Colonic mucosa (tissue), 4 donors: Measurements from ENCODE around the gene SUPT3H. TPM values are rescaled to one million over a fixed set of nuclear protein-coding genes. Genes with fewer than 3 reads are reported as not detected.

Experiments used
- DNase-seq: peaks from one replicate; pipeline ENCODE4 v3.0.0-alpha.2; 2020
- H3K27ac ChIP-seq: fragments of 200-600 bp; one replicate; pipeline ENCODE4 v1.8.0; 2021
- H3K27me3 ChIP-seq: fragments of 200-600 bp; one replicate; pipeline ENCODE4 v1.8.0; 2021
- H3K36me3 ChIP-seq: fragments of 200-600 bp; one replicate; pipeline ENCODE4 v1.8.0; 2021
- H3K4me1 ChIP-seq: fragments of 200-600 bp; one replicate; pipeline ENCODE4 v1.8.0; 2021; ENCODE audit warnings: mild to moderate bottlenecking
- H3K4me3 ChIP-seq: fragments of 200-600 bp; one replicate; pipeline ENCODE4 v1.8.0; 2021
- H3K9ac ChIP-seq, 2 donors: one replicate each; pipeline ENCODE4 v1.7.0; 2013; ENCODE audit warnings: control low read depth in 2 of 2, low read depth in 2 of 2, low read length in 2 of 2
- H3K9me3 ChIP-seq: fragments of 200-600 bp; one replicate; pipeline ENCODE4 v1.8.0; 2021
- CTCF ChIP-seq: fragments of 200-600 bp; IDR thresholded peaks from one replicate; pipeline ENCODE4 v1.8.0; 2022; ENCODE audit warnings: antibody characterized with exemption, mild to moderate bottlenecking
- intact Hi-C: fragments of 100-400 bp; cut with DNase I; formaldehyde crosslinking; loops from one replicate; pipeline ENCODE4 v1.14.1; 2022
- total RNA-seq, 2 donors: library from RNA; stranded (reverse); fragmentation: NEBNext Ultra II Directional in 1 of 2; extraction: Animal tissue kit (Norgen Biotek cat#: 25700) in 1 of 2; gene quantifications; one replicate each; pipeline ENCODE4 v1.2.1, GENCODE V29; 2021
- donor health status: healthy.
- donor health status: DM: no; HTN: no; CAD: no.
- donor health status: DM: no; HTN: no; CAD: no.

The SUPT3H gene
- total RNA-seq, 2 donors from 2014 or later, result 3.4 to 4.1 TPM

GRCh38 chr6:45201484-45201883 lies 176.2 kb downstream of the SUPT3H start:
- no peaks in the 10 kb centered on the region for H3K36me3 ChIP-seq
- H3K27ac ChIP-seq, result no peak overlapping the region
- H3K4me3 ChIP-seq, result no peak overlapping the region
- TF ChIP-seq CTCF, result no peak
- no peak for DNase-seq
- H3K9me3 ChIP-seq, result no peaks in the 10 kb centered on the region
- no peaks in the 10 kb centered on the region for H3K4me1 ChIP-seq
- H3K9ac ChIP-seq, result no peak overlapping the region
- intact Hi-C loops, result no loop called here
- H3K27me3 ChIP-seq, result no peaks in the 10 kb centered on the region

GRCh38 chr6:45200510-45200909 lies 177.2 kb downstream of the SUPT3H start:
- no peak overlapping the region for H3K9ac ChIP-seq
- no peak for DNase-seq
- no peaks in the 10 kb centered on the region for H3K9me3 ChIP-seq
- H3K4me1 ChIP-seq, result no peaks in the 10 kb centered on the region
- no peak overlapping the region for H3K4me3 ChIP-seq
- H3K36me3 ChIP-seq, result no peaks in the 10 kb centered on the region
- no peak overlapping the region for H3K27ac ChIP-seq
- no peaks in the 10 kb centered on the region for H3K27me3 ChIP-seq
- TF ChIP-seq CTCF, result no peak
- intact Hi-C loops, result no loop called here

GRCh38 chr6:45199554-45199953 lies 178.2 kb downstream of the SUPT3H start:
- intact Hi-C loops, result no loop called here
- H3K4me1 ChIP-seq, result no peaks in the 10 kb centered on the region
- no peak for DNase-seq
- TF ChIP-seq CTCF, result no peak
- H3K27ac ChIP-seq, result no peak overlapping the region
- no peaks in the 10 kb centered on the region for H3K9me3 ChIP-seq
- no peaks in the 10 kb centered on the region for H3K27me3 ChIP-seq
- no peaks in the 10 kb centered on the region for H3K36me3 ChIP-seq
- no peak overlapping the region for H3K4me3 ChIP-seq
- no peak overlapping the region for H3K9ac ChIP-seq

- H3K9ac ChIP-seq, result no peak overlapping the region
- intact Hi-C loops, result no loop called here
- no peaks in the 10 kb centered on the region for H3K36me3 ChIP-seq
- DNase-seq, result no peak
- no peaks in the 10 kb centered on the region for H3K9me3 ChIP-seq
- H3K4me1 ChIP-seq, result no peaks in the 10 kb centered on the region
- no peaks in the 10 kb centered on the region for H3K27me3 ChIP-seq
- no peak overlapping the region for H3K27ac ChIP-seq
- no peak overlapping the region for H3K4me3 ChIP-seq
- TF ChIP-seq CTCF, result no peak
These were observed 181.6 kb downstream of the SUPT3H start for GRCh38 chr6:45196121-45196520.

GRCh38 chr6:45195137-45195536 lies 182.6 kb downstream of the SUPT3H start:
- Histone ChIP-seq H3K9ac (no peak overlapping the region), H3K36me3 (no peaks in the 10 kb centered on the region), H3K4me3 (no peak overlapping the region), H3K27me3 (no peaks in the 10 kb centered on the region), H3K4me1 (no peaks in the 10 kb centered on the region), H3K9me3 (no peaks in the 10 kb centered on the region), H3K27ac (no peak overlapping the region)
- TF ChIP-seq CTCF, result no peak
- intact Hi-C loops, result no loop called here
- no peak for DNase-seq

GRCh38 chr6:45192556-45192955 lies 185.2 kb downstream of the SUPT3H start:
- no peak for TF ChIP-seq CTCF

More at GRCh38 chr6:45192556-45192955, 185.2 kb downstream of the SUPT3H start:
- Histone ChIP-seq H3K27ac (no peak overlapping the region), H3K9ac (no peak overlapping the region), H3K27me3 (no peaks in the 10 kb centered on the region), H3K36me3 (no peaks in the 10 kb centered on the region), H3K4me3 (no peak overlapping the region), H3K4me1 (no peaks in the 10 kb centered on the region), H3K9me3 (no peaks in the 10 kb centered on the region)
- no peak for DNase-seq
- intact Hi-C loops, result no loop called here
